Common myeloid progenitor, CD34-positive (primary cell): ENCODE measurements around the gene TCAIM.
"Not testable (repeated sequence)": the region's sequence is repeated elsewhere in the genome, so short reads cannot be mapped to it uniquely, and the experiment has no call there.

Experiments
- CTCF ChIA-PET: fragments of 350-600 bp; sonication (Branson Sonifier 250); formaldehyde crosslinking; loops from one replicate; lab custom pipeline; 2021; ENCODE audit warnings: antibody characterized with exemption; lab: Charles Lee
- POLR2A ChIA-PET: fragments of 350-600 bp; sonication (Branson Sonifier 250); formaldehyde crosslinking; loops from one replicate; lab custom pipeline; 2021; ENCODE audit warnings: antibody characterized with exemption; lab: Charles Lee
- DNase-seq, 3 donors: peaks; one replicate each; pipeline versions ENCODE4 v3.0.0 to v3.0.0-alpha.2; 2013
- H3K27ac ChIP-seq, 2 experiments: 1 replicate in 1 of 2; 2 replicates in 1 of 2; pipeline ENCODE4 v1.7.0; 2013; ENCODE audit warnings: inconsistent platforms in 2 of 2, low read length in 2 of 2, mild to moderate bottlenecking in 2 of 2, low read depth in 1 of 2, moderate library complexity in 1 of 2; ENCODE audit not compliant: severe bottlenecking in 2 of 2, insufficient read depth in 1 of 2, poor library complexity in 1 of 2
- H3K27me3 ChIP-seq, 5 experiments: replicated peaks in 2 of 5; 1 replicate in 3 of 5; 2 replicates in 2 of 5; pipeline versions ENCODE4 v1.6.1 to v1.7.0; 2013; ENCODE audit warnings: low read length in 4 of 5, mild to moderate bottlenecking in 2 of 5, moderate library complexity in 2 of 5, inconsistent platforms in 1 of 5; ENCODE audit not compliant: insufficient read depth in 5 of 5, control insufficient read depth in 4 of 5
- H3K36me3 ChIP-seq, 4 experiments: 1 replicate in 2 of 4; 2 replicates in 2 of 4; pipeline versions ENCODE4 v1.6.1 to v1.7.0; 2013; ENCODE audit warnings: low read length in 3 of 4, control low read depth in 1 of 4, mild to moderate bottlenecking in 1 of 4; ENCODE audit not compliant: control insufficient read depth in 4 of 4, insufficient read depth in 4 of 4
- H3K4me1 ChIP-seq, 4 experiments: 1 replicate in 3 of 4; 2 replicates in 1 of 4; pipeline versions ENCODE4 v1.6.1 to v1.7.1; 2013; ENCODE audit warnings: low read length in 3 of 4, mild to moderate bottlenecking in 3 of 4, control low read depth in 1 of 4, inconsistent platforms in 1 of 4, moderate library complexity in 1 of 4; ENCODE audit not compliant: control insufficient read depth in 4 of 4, insufficient read depth in 4 of 4; ENCODE audit errors: control extremely low read depth in 1 of 4
- H3K4me3 ChIP-seq, 7 experiments: 1 replicate in 4 of 7; 2 replicates in 3 of 7; pipeline versions ENCODE4 v1.5.1 to v1.7.0; 2013; ENCODE audit warnings: mild to moderate bottlenecking in 7 of 7, low read length in 6 of 7, moderate library complexity in 6 of 7, inconsistent platforms in 2 of 7, low read depth in 2 of 7, control low read depth in 1 of 7; ENCODE audit not compliant: insufficient read depth in 4 of 7, control insufficient read depth in 1 of 7; ENCODE audit errors: extremely low read depth in 1 of 7
- H3K9me3 ChIP-seq, 5 experiments: 1 replicate in 4 of 5; 2 replicates in 1 of 5; pipeline versions ENCODE4 v1.6.1 to v1.7.1; 2013; ENCODE audit warnings: low read length in 4 of 5, mild to moderate bottlenecking in 2 of 5, inconsistent platforms in 1 of 5, low read depth in 1 of 5, moderate library complexity in 1 of 5; ENCODE audit not compliant: control insufficient read depth in 4 of 5, insufficient read depth in 2 of 5; ENCODE audit errors: control extremely low read depth in 1 of 5
- WGBS: methylation state at CpG from one replicate; pipeline ENCODE4 v1.1.5; 2013; ENCODE audit not compliant: insufficient coverage; 5-methylcytosine and 5-hydroxymethylcytosine counted together

The TCAIM gene

GRCh38 chr3:44411031-44411645 is 72.6 kb downstream of the TCAIM start:
- no peak for DNase-seq
- peaks cover 0 to 2% (median 1%) of the 10 kb centered on the region in 4 experiments for H3K4me1 ChIP-seq
- H3K4me3 ChIP-seq: no peak overlapping the region
- H3K9me3 ChIP-seq: no peaks in the 10 kb centered on the region
- no peak overlapping the region for H3K27ac ChIP-seq
- no peaks in the 10 kb centered on the region for H3K36me3 ChIP-seq
- ChIA-PET CTCF (interaction anchor here (1.0 kb wide), 2 partner anchors 11 to 87 kb away, joined by 3 read pairs; no protein-coding TSS in a partner anchor), POLR2A (no interaction called here)
- 95% methylated on average over 8 of the region's 11 CpGs for WGBS
- H3K27me3 ChIP-seq: no peaks in the 10 kb centered on the region

- WGBS: 88% methylated on average over 8 of the region's 10 CpGs
- Histone ChIP-seq H3K4me3 (no peak overlapping the region), H3K27ac (no peak overlapping the region), H3K36me3 (no peaks in the 10 kb centered on the region), H3K9me3 (no peaks in the 10 kb centered on the region), H3K27me3 (no peaks in the 10 kb centered on the region), H3K4me1 (peaks cover 0 to 2% (median 1%) of the 10 kb centered on the region in 4 experiments)
- DNase-seq: no peak
- ChIA-PET POLR2A (interaction anchor here (0.7 kb wide), 1 partner anchor 350 kb away, joined by 3 read pairs; no protein-coding TSS in a partner anchor), CTCF (interaction anchor here (0.9 kb wide), 1 partner anchor 11 kb away, joined by 3 read pairs; no protein-coding TSS in a partner anchor)
Observed at GRCh38 chr3:44412365-44412764, 73.8 kb downstream of the TCAIM start.

- POLR2A ChIA-PET: no interaction called here
Observed at GRCh38 chr3:44414517-44415090, 76.0 kb downstream of the TCAIM start.

GRCh38 chr3:44415421-44415820 is 76.9 kb downstream of the TCAIM start:
- ChIA-PET POLR2A (no interaction called here), CTCF (interaction anchor here (2.2 kb wide), 1 partner anchor 9 kb away, joined by 5 read pairs; no protein-coding TSS in a partner anchor)
- Histone ChIP-seq H3K4me3 (no peak overlapping the region), H3K36me3 (no peaks in the 10 kb centered on the region), H3K27ac (no peak overlapping the region), H3K9me3 (no peaks in the 10 kb centered on the region), H3K27me3 (no peaks in the 10 kb centered on the region), H3K4me1 (no peaks in the 10 kb centered on the region)
- no peak for DNase-seq
- WGBS: 97% methylated on average over 11 of the region's 11 CpGs

More at GRCh38 chr3:44414517-44415090, 76.0 kb downstream of the TCAIM start:
- H3K4me1 ChIP-seq: peaks cover 0 to under 1% (median 0%) of the 10 kb centered on the region in 4 experiments
- no peak for DNase-seq
- H3K4me3 ChIP-seq: no peak overlapping the region
- H3K27me3 ChIP-seq: no peaks in the 10 kb centered on the region
- CTCF ChIA-PET: interaction anchor here (2.2 kb wide), 1 partner anchor 10 kb away, joined by 5 read pairs; no protein-coding TSS in a partner anchor
- H3K36me3 ChIP-seq: no peaks in the 10 kb centered on the region
- WGBS: 96% methylated on average over 11 of the region's 11 CpGs
- H3K27ac ChIP-seq: no peak overlapping the region
- no peaks in the 10 kb centered on the region for H3K9me3 ChIP-seq

GRCh38 chr3:44416031-44417030 is 77.8 kb downstream of the TCAIM start:
- ChIA-PET POLR2A (no interaction called here), CTCF (interaction anchor here (1.1 to 2.2 kb wide), 2 partner anchors 8 to 15 kb away, joined by 3 to 5 read pairs; no protein-coding TSS in a partner anchor)
- no peak overlapping the region for H3K4me3 ChIP-seq
- no peak overlapping the region for H3K27ac ChIP-seq
- no peak for DNase-seq
- no peaks in the 10 kb centered on the region for H3K9me3 ChIP-seq
- H3K36me3 ChIP-seq: no peaks in the 10 kb centered on the region
- H3K27me3 ChIP-seq: no peaks in the 10 kb centered on the region
- WGBS: 100% methylated on average over 7 of the region's 11 CpGs
- H3K4me1 ChIP-seq: no peaks in the 10 kb centered on the region

GRCh38 chr3:44418118-44418517 is 79.6 kb downstream of the TCAIM start:
- H3K4me1 ChIP-seq, POLR2A ChIA-PET, H3K27ac ChIP-seq, H3K27me3 ChIP-seq, DNase-seq, H3K9me3 ChIP-seq, H3K4me3 ChIP-seq, H3K36me3 ChIP-seq: not testable (repeated sequence)
- CTCF ChIA-PET: interaction anchor here (0.6 to 0.7 kb wide), 2 partner anchors 56 to 79 kb away, joined by 3 read pairs; partner anchors contain the start of gene TCAIM
- whole genome bisulfite sequencing: 100% methylated on average over 1 of the region's 4 CpGs
